ENCODE measurements around the gene NPPC. TPM values are rescaled to one million over a fixed set of nuclear protein-coding genes. Genes with fewer than 3 reads are reported as not detected.
"Not testable (repeated sequence)": the region's sequence is repeated elsewhere in the genome, so short reads cannot be mapped to it uniquely, and the experiment has no call there.

Gene NPPC
- total RNA-seq, 1 experiment from 2014 or later: not detected

GRCh38 chr2:231884438-231885140, 41.6 kb downstream of the NPPC start:
- DNase-seq: no peak
- no peak for TF ChIP-seq CTCF (IDR thresholded peaks at IDR 0.05; ENCODE audit: unreplicated experiment)
- CTCF ChIA-PET: no interaction called here
- H3K27me3 Mint-ChIP-seq (ENCODE audit: unreplicated experiment): peaks cover 55% of the 10 kb centered on the region
- no peaks in the 10 kb centered on the region for H3K9me3 Mint-ChIP-seq (ENCODE audit: low read depth, unreplicated experiment)
- intact Hi-C loops (cut with micrococcal nuclease; ENCODE audit: unreplicated experiment): no loop called here
- H3K4me3 Mint-ChIP-seq (ENCODE audit: low read depth, unreplicated experiment): no peak overlapping the region
- H3K36me3 Mint-ChIP-seq (ENCODE audit: insufficient read depth, unreplicated experiment): no peaks in the 10 kb centered on the region
- no TSS peak for BruUV-seq (replicated peaks)
- H3K4me1 Mint-ChIP-seq (ENCODE audit: low read depth, unreplicated experiment): no peaks in the 10 kb centered on the region
- H3K27ac Mint-ChIP-seq (ENCODE audit: unreplicated experiment): no peak overlapping the region

GRCh38 chr2:231883468-231883881, 42.7 kb downstream of the NPPC start:
- CTCF ChIA-PET: interaction anchor here (0.5 to 0.9 kb wide), 2 partner anchors 10 to 17 kb away, joined by 3 read pairs; no protein-coding TSS in a partner anchor
- H3K27ac Mint-ChIP-seq (ENCODE audit: unreplicated experiment): no peak overlapping the region

GRCh38 chr2:231882646-231883045, 43.5 kb downstream of the NPPC start:
- Mint-ChIP-seq H3K4me1 (ENCODE audit: low read depth, unreplicated experiment) (no peaks in the 10 kb centered on the region), H3K27me3 (ENCODE audit: unreplicated experiment) (peaks cover 45% of the 10 kb centered on the region), H3K36me3 (ENCODE audit: insufficient read depth, unreplicated experiment) (no peaks in the 10 kb centered on the region), H3K9me3 (ENCODE audit: low read depth, unreplicated experiment) (no peaks in the 10 kb centered on the region), H3K27ac (ENCODE audit: unreplicated experiment) (no peak overlapping the region), H3K4me3 (ENCODE audit: low read depth, unreplicated experiment) (no peak overlapping the region)
- TF ChIP-seq CTCF (IDR thresholded peaks at IDR 0.05; ENCODE audit: unreplicated experiment): no peak
- intact Hi-C loops (cut with micrococcal nuclease; ENCODE audit: unreplicated experiment): no loop called here
- CTCF ChIA-PET: no interaction called here
- BruUV-seq (replicated peaks): no TSS peak
- DNase-seq: no peak

More at GRCh38 chr2:231883468-231883881, 42.7 kb downstream of the NPPC start:
- BruUV-seq (replicated peaks): no TSS peak
- Mint-ChIP-seq H3K4me3 (ENCODE audit: low read depth, unreplicated experiment) (no peak overlapping the region), H3K36me3 (ENCODE audit: insufficient read depth, unreplicated experiment) (no peaks in the 10 kb centered on the region), H3K4me1 (ENCODE audit: low read depth, unreplicated experiment) (no peaks in the 10 kb centered on the region), H3K9me3 (ENCODE audit: low read depth, unreplicated experiment) (no peaks in the 10 kb centered on the region), H3K27me3 (ENCODE audit: unreplicated experiment) (peaks cover 53% of the 10 kb centered on the region)
- intact Hi-C loops (cut with micrococcal nuclease; ENCODE audit: unreplicated experiment): no loop called here
- TF ChIP-seq CTCF (IDR thresholded peaks at IDR 0.05; ENCODE audit: unreplicated experiment): no peak
- no peak for DNase-seq

- H3K27me3 Mint-ChIP-seq (ENCODE audit: unreplicated experiment): peaks cover 32% of the 10 kb centered on the region
- CTCF ChIA-PET; intact Hi-C loops (cut with micrococcal nuclease; ENCODE audit: unreplicated experiment); H3K36me3 Mint-ChIP-seq (ENCODE audit: insufficient read depth, unreplicated experiment); H3K4me1 Mint-ChIP-seq (ENCODE audit: low read depth, unreplicated experiment); H3K4me3 Mint-ChIP-seq (ENCODE audit: low read depth, unreplicated experiment); H3K27ac Mint-ChIP-seq (ENCODE audit: unreplicated experiment); BruUV-seq (replicated peaks); DNase-seq; H3K9me3 Mint-ChIP-seq (ENCODE audit: low read depth, unreplicated experiment): not testable (repeated sequence)
Observed at GRCh38 chr2:231880371-231880770, 45.8 kb downstream of the NPPC start.

- peaks cover 32% of the 10 kb centered on the region for H3K27me3 Mint-ChIP-seq (ENCODE audit: unreplicated experiment)
- CTCF ChIA-PET: interaction anchor here (0.6 to 0.7 kb wide), 2 partner anchors 14 to 188 kb away, joined by 3 read pairs; no protein-coding TSS in a partner anchor
- no peak overlapping the region for H3K4me3 Mint-ChIP-seq (ENCODE audit: low read depth, unreplicated experiment)
- no TSS peak for BruUV-seq (replicated peaks)
- peaks cover 10% of the 10 kb centered on the region for H3K4me1 Mint-ChIP-seq (ENCODE audit: low read depth, unreplicated experiment)
- no peak for TF ChIP-seq CTCF (IDR thresholded peaks at IDR 0.05; ENCODE audit: unreplicated experiment)
- intact Hi-C loops (cut with micrococcal nuclease; ENCODE audit: unreplicated experiment): no loop called here
- H3K27ac Mint-ChIP-seq (ENCODE audit: unreplicated experiment): no peak overlapping the region
- no peak for DNase-seq
- H3K36me3 Mint-ChIP-seq (ENCODE audit: insufficient read depth, unreplicated experiment): no peaks in the 10 kb centered on the region
- no peaks in the 10 kb centered on the region for H3K9me3 Mint-ChIP-seq (ENCODE audit: low read depth, unreplicated experiment)
Observed at GRCh38 chr2:231879216-231879615, 47.0 kb downstream of the NPPC start.

Measured in Calu3 (cell line).